Neural crest cell (in vitro differentiated cells): ENCODE data around the gene FURIN. TPM values are rescaled to one million over a fixed set of nuclear protein-coding genes. Genes with fewer than 3 reads are reported as not detected.

Experiments
- DNase-seq: peaks from one replicate; pipeline ENCODE4 v3.0.0; 2021; ENCODE audit warnings: low read depth, mixed read lengths, low spot score
- H3K27ac Mint-ChIP-seq: one replicate; pipeline ENCODE4 v1.8.0; 2021; ENCODE audit warnings: mild to moderate bottlenecking, mixed read lengths; ENCODE audit not compliant: unreplicated experiment
- H3K27me3 Mint-ChIP-seq: 2 replicates; pipeline ENCODE4 v1.8.0; 2021; ENCODE audit warnings: low read depth, mild to moderate bottlenecking, mixed read lengths
- H3K36me3 Mint-ChIP-seq: 2 replicates; pipeline ENCODE4 v1.8.0; 2021; ENCODE audit warnings: low read depth, mild to moderate bottlenecking, mixed read lengths
- H3K4me1 Mint-ChIP-seq: 2 replicates; pipeline ENCODE4 v1.8.0; 2021; ENCODE audit warnings: mixed read lengths
- H3K4me3 Mint-ChIP-seq: one replicate; pipeline ENCODE4 v1.8.0; 2021; ENCODE audit warnings: mild to moderate bottlenecking, mixed read lengths
- H3K9me3 Mint-ChIP-seq: 2 replicates; pipeline ENCODE4 v1.8.0; 2021; ENCODE audit warnings: mixed read lengths
- total RNA-seq: library from RNA; stranded (reverse); gene quantifications from 2 replicates; pipeline ENCODE4 v1.2.1, GENCODE V29; 2021
- TF ChIP-seq, protein P1 (sequence below): fragments of 200-600 bp; sonication (generic); conservative IDR thresholded peaks from 2 replicates; pipeline ENCODE4 v1.5.0; 2021; ENCODE audit warnings: antibody characterized with exemption, mild to moderate bottlenecking

FURIN gene
- total RNA-seq, 1 donor from 2014 or later: 15.7 TPM

DNA sequence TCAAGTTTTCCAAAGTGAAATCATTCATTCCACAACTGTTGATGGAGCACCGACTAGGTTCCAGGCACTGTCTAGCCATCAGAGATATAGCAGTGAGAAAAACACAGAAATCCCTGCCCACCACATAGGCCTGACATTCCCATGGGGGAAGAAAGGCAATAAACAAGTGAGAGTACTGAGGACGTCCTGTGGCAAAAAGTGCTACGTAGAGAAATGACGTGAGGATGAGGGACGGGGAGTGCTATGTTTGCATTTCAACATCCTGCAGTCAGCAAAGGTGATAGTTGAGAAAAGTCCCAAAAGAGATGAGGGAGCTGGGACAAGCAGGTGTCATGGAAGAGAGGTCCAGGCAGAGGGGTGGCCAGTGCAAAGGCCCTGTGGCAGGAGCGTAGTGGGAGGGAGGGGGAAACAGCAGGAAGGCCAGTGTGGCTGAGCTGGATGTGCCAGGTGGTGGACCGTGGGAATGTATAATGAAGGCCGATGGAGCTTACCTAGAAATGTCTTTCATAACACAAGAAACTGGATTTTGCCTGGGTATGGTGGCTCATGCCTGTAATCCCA is 10.4 kb upstream of the FURIN start:
- Mint-ChIP-seq H3K27ac (no peak overlapping the region), H3K4me1 (peaks cover 4% of the 10 kb centered on the region), H3K4me3 (no peak overlapping the region), H3K27me3 (no peaks in the 10 kb centered on the region), H3K9me3 (no peaks in the 10 kb centered on the region), H3K36me3 (no peaks in the 10 kb centered on the region)
- TF ChIP-seq, protein P1, sequence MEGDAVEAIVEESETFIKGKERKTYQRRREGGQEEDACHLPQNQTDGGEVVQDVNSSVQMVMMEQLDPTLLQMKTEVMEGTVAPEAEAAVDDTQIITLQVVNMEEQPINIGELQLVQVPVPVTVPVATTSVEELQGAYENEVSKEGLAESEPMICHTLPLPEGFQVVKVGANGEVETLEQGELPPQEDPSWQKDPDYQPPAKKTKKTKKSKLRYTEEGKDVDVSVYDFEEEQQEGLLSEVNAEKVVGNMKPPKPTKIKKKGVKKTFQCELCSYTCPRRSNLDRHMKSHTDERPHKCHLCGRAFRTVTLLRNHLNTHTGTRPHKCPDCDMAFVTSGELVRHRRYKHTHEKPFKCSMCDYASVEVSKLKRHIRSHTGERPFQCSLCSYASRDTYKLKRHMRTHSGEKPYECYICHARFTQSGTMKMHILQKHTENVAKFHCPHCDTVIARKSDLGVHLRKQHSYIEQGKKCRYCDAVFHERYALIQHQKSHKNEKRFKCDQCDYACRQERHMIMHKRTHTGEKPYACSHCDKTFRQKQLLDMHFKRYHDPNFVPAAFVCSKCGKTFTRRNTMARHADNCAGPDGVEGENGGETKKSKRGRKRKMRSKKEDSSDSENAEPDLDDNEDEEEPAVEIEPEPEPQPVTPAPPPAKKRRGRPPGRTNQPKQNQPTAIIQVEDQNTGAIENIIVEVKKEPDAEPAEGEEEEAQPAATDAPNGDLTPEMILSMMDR: no peak
- no peak for DNase-seq

- no peaks in the 10 kb centered on the region for H3K9me3 Mint-ChIP-seq
- peaks cover 4% of the 10 kb centered on the region for H3K4me1 Mint-ChIP-seq
- no peaks in the 10 kb centered on the region for H3K36me3 Mint-ChIP-seq
- TF ChIP-seq, protein P1: no peak
- H3K27ac Mint-ChIP-seq: no peak overlapping the region
- no peak for DNase-seq
- H3K4me3 Mint-ChIP-seq: no peak overlapping the region
- H3K27me3 Mint-ChIP-seq: no peaks in the 10 kb centered on the region
These were observed 8.9 kb upstream of the FURIN start for GRCh38 chr15:90859234-90860131.

- TF ChIP-seq, protein P1: no peak
- H3K36me3 Mint-ChIP-seq: no peaks in the 10 kb centered on the region
- no peak for DNase-seq
- no peaks in the 10 kb centered on the region for H3K27me3 Mint-ChIP-seq
- H3K27ac Mint-ChIP-seq: no peak overlapping the region
- H3K4me1 Mint-ChIP-seq: peaks cover 4% of the 10 kb centered on the region
- H3K9me3 Mint-ChIP-seq: no peaks in the 10 kb centered on the region
- H3K4me3 Mint-ChIP-seq: no peak overlapping the region
These were observed 7.9 kb upstream of the FURIN start for GRCh38 chr15:90860450-90860849.

- no peaks in the 10 kb centered on the region for H3K36me3 Mint-ChIP-seq
- H3K4me1 Mint-ChIP-seq: peaks cover 4% of the 10 kb centered on the region
- H3K27ac Mint-ChIP-seq: no peak overlapping the region
- no peaks in the 10 kb centered on the region for H3K27me3 Mint-ChIP-seq
- DNase-seq: no peak
- no peaks in the 10 kb centered on the region for H3K9me3 Mint-ChIP-seq
- TF ChIP-seq, protein P1: no peak
- no peak overlapping the region for H3K4me3 Mint-ChIP-seq
These were observed 7.3 kb upstream of the FURIN start for GRCh38 chr15:90860942-90861675.

DNA sequence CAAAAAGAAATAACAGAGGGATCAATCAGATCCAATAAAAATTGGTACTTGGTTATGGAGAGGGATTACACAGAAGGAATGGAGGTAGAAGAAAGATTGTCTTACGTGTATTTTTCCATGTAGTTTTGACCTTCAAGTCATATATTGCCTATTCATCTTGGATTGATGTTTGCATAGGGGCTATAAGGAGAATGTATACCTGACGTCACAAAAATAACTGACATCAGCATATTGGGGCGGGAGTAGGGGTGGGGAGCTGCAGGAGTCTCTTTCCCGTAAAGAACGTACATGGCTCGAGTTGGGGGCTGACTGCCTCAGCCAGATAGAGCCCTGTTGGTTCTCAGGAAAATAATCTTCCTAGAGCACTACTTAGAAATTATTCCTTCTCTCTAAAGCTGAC is 5.9 kb upstream of the FURIN start:
- no peaks in the 10 kb centered on the region for H3K36me3 Mint-ChIP-seq
- no peak for DNase-seq
- no peaks in the 10 kb centered on the region for H3K9me3 Mint-ChIP-seq
- no peak overlapping the region for H3K4me3 Mint-ChIP-seq
- TF ChIP-seq, protein P1: no peak
- H3K27ac Mint-ChIP-seq: no peak overlapping the region
- no peaks in the 10 kb centered on the region for H3K27me3 Mint-ChIP-seq
- H3K4me1 Mint-ChIP-seq: peaks cover 4% of the 10 kb centered on the region
